Frontal cortex (tissue), 4 donors: ENCODE data around the gene CORO1A. TPM values are rescaled to one million over a fixed set of nuclear protein-coding genes. Genes with fewer than 3 reads are reported as not detected.
"Not testable (repeated sequence)": the region's sequence is repeated elsewhere in the genome, so short reads cannot be mapped to it uniquely, and the experiment has no call there.

Experiments
- DNase-seq, 2 donors: peaks; one replicate each; pipeline ENCODE4 v3.0.0; 2012; ENCODE audit warnings: low spot score in 2 of 2
- FAIRE-seq: peaks from 2 replicates; lab custom pipeline; 2012; peaks lifted over from hg19 to GRCh38; lab: Jason Lieb, UNC
- small RNA-seq: library from RNA; depleted of rRNA; stranded (forward); fragments of <200 nt; gene quantifications from one replicate; pipeline ENCODE3, GENCODE V24; 2014
- total RNA-seq: library from RNA; depleted of rRNA; stranded (reverse); fragments of >200 nt; gene quantifications from one replicate; pipeline ENCODE4 v1.2.3, GENCODE V29; 2014
- donor health status: control.
- donor health status: control.
- donor health status: control.

The CORO1A gene
- total RNA-seq, 1 donor from 2014 or later = 22.0 TPM

GRCh38 chr16:30194172-30194925, 10.9 kb downstream of the CORO1A start:
- DNase-seq, FAIRE-seq: not testable (repeated sequence)

GRCh38 chr16:30197001-30197400, 13.6 kb downstream of the CORO1A start:
- FAIRE-seq = not testable (repeated sequence)

GRCh38 chr16:30199049-30199448, 15.6 kb downstream of the CORO1A start, which contains the start of gene SULT1A3:
SULT1A3 (plus strand) TSS chr16:30199255; CDS start chr16:30200729, 1,474 bp downstream.
- not testable (repeated sequence) for FAIRE-seq, DNase-seq

More at GRCh38 chr16:30197001-30197400, 13.6 kb downstream of the CORO1A start:
- DNase-seq = not testable (repeated sequence)

GRCh38 chr16:30199608-30200343, 16.4 kb downstream of the CORO1A start:
- not testable (repeated sequence) for DNase-seq, FAIRE-seq

DNA sequence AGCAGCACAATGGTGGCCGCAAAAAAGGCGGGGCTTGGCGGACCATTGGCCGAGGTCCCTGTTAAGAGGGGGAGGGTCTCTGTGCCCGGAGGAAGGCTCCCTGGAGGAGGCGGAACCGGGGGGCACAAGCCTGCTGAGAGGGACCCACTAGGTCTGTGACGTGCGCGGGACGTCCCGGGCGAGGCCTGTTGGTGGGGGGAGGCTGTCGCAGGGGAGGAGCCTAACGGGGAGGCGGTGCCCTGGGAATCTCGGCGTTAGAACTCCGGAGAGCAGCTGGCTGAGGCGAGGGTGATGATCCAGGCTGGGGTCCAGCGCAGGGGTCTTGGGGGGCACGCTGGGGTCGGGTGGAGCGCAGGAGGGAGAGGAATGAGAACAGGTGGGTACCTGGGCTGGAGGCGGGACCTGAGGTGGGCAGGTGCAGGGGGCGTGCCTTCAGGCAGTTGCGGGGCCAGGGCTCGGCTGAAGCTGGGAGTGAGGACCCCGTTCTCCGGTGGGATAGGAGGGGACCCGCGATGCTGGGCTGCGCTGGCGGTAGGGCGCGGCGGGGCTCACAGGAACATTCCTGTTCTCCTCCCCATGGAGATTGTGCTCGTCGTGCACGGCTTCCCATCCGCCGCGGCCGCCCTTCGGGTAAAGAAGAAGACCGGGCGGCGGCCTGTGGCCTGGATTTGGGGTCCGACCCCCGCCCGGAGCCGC, 22.3 kb downstream of the CORO1A start:
- DNase-seq, FAIRE-seq: not testable (repeated sequence)

GRCh38 chr16:30206252-30206651, 22.9 kb downstream of the CORO1A start:
- not testable (repeated sequence) for DNase-seq, FAIRE-seq

- not testable (repeated sequence) for DNase-seq, FAIRE-seq
Observed at GRCh38 chr16:30207063-30207704, 23.8 kb downstream of the CORO1A start.

DNA sequence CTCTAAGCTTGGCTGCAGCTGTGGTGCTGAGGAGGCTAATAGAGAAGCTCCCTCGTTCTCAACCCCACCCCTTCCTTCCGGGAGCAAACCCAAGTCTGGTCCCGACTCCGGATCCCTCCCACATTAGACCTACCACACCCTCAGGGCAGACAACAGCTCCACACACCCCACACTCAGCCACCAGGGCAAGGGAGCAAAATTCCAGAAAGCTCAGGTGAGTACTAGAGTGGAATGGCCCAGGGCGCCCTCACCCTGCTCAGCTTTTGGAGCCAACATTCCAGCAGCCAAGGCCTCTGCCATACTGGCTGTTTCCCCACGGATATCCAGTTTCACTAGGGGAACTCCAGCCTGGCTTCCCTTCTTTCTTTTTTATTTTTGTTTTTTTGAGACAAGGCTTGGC, 25.6 kb downstream of the CORO1A start:
- not testable (repeated sequence) for DNase-seq, FAIRE-seq

DNA sequence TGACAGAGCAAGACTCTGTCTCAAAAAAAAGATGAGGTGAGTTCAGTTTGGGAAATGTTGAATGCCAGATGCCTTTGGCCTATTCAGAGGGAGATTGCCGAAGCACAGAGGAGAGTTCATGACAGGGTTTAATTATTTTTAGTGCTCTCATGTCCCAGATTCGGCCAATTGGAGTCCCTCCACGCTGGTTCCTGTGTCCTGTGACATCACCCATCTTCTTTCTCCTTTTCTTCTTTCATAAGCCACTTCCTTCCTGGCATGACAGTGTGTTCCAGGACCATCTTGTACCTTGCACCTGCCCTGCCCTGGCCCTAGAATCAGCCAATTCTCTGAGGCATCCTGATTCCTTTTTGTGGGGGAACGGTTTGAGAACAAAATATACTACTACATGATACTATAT, 28.0 kb downstream of the CORO1A start:
- not testable (repeated sequence) for DNase-seq, FAIRE-seq

DNA sequence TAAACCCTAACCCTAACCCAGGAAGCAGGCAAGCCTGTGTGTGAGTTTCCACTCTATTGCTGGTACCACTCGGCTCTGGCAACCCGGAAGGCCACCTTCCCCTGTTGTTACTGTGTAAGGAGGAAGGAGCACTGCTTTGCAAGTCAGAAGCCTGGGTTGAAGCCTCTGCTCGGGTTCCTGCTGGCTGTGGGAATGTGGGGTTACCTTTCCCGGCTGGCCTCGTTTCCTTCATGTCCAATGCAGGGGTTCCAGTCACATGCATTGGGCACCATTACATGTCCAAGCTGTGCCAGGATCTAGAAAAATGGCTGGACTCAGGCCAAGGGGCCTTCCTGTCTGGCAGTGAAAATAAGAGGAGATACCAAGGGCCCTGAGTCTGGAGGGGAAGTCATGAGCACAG, 33.7 kb downstream of the CORO1A start:
- FAIRE-seq, DNase-seq: not testable (repeated sequence)

Small RNA genes within 50 kb of the gene (small RNA-seq; reads per million reads assigned to genes)
- gene AC106782.4 = not detected

Other genes starting within 250 kb of the CORO1A start
- 26.9 TPM for gene TMEM219, start 221.5 kb upstream of the CORO1A start, total RNA-seq
- gene TAOK2, start 209.7 kb upstream of the CORO1A start, total RNA-seq = 58.3 TPM
- gene HIRIP3, start 188.0 kb upstream of the CORO1A start, total RNA-seq = 12.6 TPM
- 22.0 TPM for gene INO80E, start 187.4 kb upstream of the CORO1A start, total RNA-seq
- 11.8 TPM for gene DOC2A, start 172.6 kb upstream of the CORO1A start, total RNA-seq
- not detected for gene C16orf92, start 160.4 kb upstream of the CORO1A start, total RNA-seq
- gene TLCD3B, start 152.3 kb upstream of the CORO1A start, total RNA-seq = 10.2 TPM
- gene ALDOA, start 117.8 kb upstream of the CORO1A start, total RNA-seq = 76.6 TPM
- 90.5 TPM for gene PPP4C, start 107.6 kb upstream of the CORO1A start, total RNA-seq
- gene TBX6, start 91.7 kb upstream of the CORO1A start, total RNA-seq = 0.41 TPM
- 18.8 TPM for gene YPEL3, start 87.4 kb upstream of the CORO1A start, total RNA-seq
- 1.2 TPM for gene GDPD3, start 70.1 kb upstream of the CORO1A start, total RNA-seq
- 17.5 TPM for gene MAPK3, start 60.4 kb upstream of the CORO1A start, total RNA-seq
- 5.3 TPM for gene BOLA2B, start 10.1 kb downstream of the CORO1A start, total RNA-seq
- gene SLX1A, start 10.3 kb downstream of the CORO1A start, total RNA-seq = 12.2 TPM
- gene SULT1A3, start 15.7 kb downstream of the CORO1A start, total RNA-seq = 5.3 TPM
- gene NPIPB13, start 64.9 kb downstream of the CORO1A start, total RNA-seq = 1.2 TPM
- 38.7 TPM for gene CD2BP2, start 171.7 kb downstream of the CORO1A start, total RNA-seq
- 25.3 TPM for gene TBC1D10B, start 186.9 kb downstream of the CORO1A start, total RNA-seq
- not detected for gene MYL11, start 191.2 kb downstream of the CORO1A start, total RNA-seq
- gene SEPTIN1, start 199.0 kb downstream of the CORO1A start, total RNA-seq = not detected
- gene ZNF48, start 211.8 kb downstream of the CORO1A start, total RNA-seq = 39.9 TPM
- gene ZNF771, start 224.0 kb downstream of the CORO1A start, total RNA-seq = 9.0 TPM
- gene DCTPP1, start 246.4 kb downstream of the CORO1A start, total RNA-seq = 28.9 TPM